Activated CD4-positive, alpha-beta memory T cell treated with anti-CD3 and anti-CD28 coated beads, Interleukin-2, amount 10 ng/mL, durations not matched to agents 7 days and 5 days (primary cell): ENCODE data around the gene ZNF605. TPM values are rescaled to one million over a fixed set of nuclear protein-coding genes. Genes with fewer than 3 reads are reported as not detected.
"Not testable (repeated sequence)": the region's sequence is repeated elsewhere in the genome, so short reads cannot be mapped to it uniquely, and the experiment has no call there.

Experiments used
- CTCF ChIA-PET: fragments of 350-600 bp; sonication (Branson Sonifier 250); formaldehyde crosslinking; loops from one replicate; lab custom pipeline; 2021; ENCODE audit warnings: antibody characterized with exemption, inconsistent platforms; lab: Charles Lee
- POLR2A ChIA-PET: fragments of 350-600 bp; sonication (Branson Sonifier 250); formaldehyde crosslinking; loops from one replicate; lab custom pipeline; 2021; ENCODE audit warnings: antibody characterized with exemption; lab: Charles Lee
- DNase-seq: peaks from one replicate; pipeline ENCODE4 v3.0.0-alpha.2; 2020
- H3K27ac Mint-ChIP-seq: one replicate; pipeline ENCODE4 v1.8.0; 2021; ENCODE audit warnings: mild to moderate bottlenecking, mixed read lengths
- H3K27me3 Mint-ChIP-seq: one replicate; pipeline ENCODE4 v1.8.0; 2021; ENCODE audit warnings: mixed read lengths
- H3K36me3 Mint-ChIP-seq: one replicate; pipeline ENCODE4 v1.8.0; 2021; ENCODE audit warnings: low read depth, mixed read lengths
- H3K4me1 Mint-ChIP-seq: one replicate; pipeline ENCODE4 v1.8.0; 2021; ENCODE audit warnings: mixed read lengths
- H3K4me3 Mint-ChIP-seq: one replicate; pipeline ENCODE4 v1.8.0; 2021; ENCODE audit warnings: mild to moderate bottlenecking, mixed read lengths
- H3K9me3 Mint-ChIP-seq: one replicate; pipeline ENCODE4 v1.8.0; 2021; ENCODE audit warnings: mixed read lengths
- total RNA-seq, 2 experiments: library from RNA; stranded (reverse); gene quantifications; one replicate each; pipeline ENCODE4 v1.2.3, GENCODE V29; 2021

ZNF605 gene
- total RNA-seq, 2 experiments from 2014 or later: 7.2 to 7.9 TPM

GRCh38 chr12:132942611-132943010, 13.5 kb downstream of the ZNF605 start:
- no peak overlapping the region for H3K27ac Mint-ChIP-seq
- peaks cover 69% of the 10 kb centered on the region for H3K36me3 Mint-ChIP-seq
- no peaks in the 10 kb centered on the region for H3K4me1 Mint-ChIP-seq
- ChIA-PET POLR2A (no interaction called here), CTCF (interaction anchor here (0.7 kb wide), 1 partner anchor 112 kb away, joined by 3 read pairs; no protein-coding TSS in a partner anchor)
- peaks cover 41% of the 10 kb centered on the region for H3K9me3 Mint-ChIP-seq
- H3K27me3 Mint-ChIP-seq: no peaks in the 10 kb centered on the region
- DNase-seq: no peak
- H3K4me3 Mint-ChIP-seq: no peak overlapping the region

GRCh38 chr12:132941336-132941954, 14.7 kb downstream of the ZNF605 start:
- H3K4me3 Mint-ChIP-seq: no peak overlapping the region
- POLR2A ChIA-PET: no interaction called here
- H3K9me3 Mint-ChIP-seq: peaks cover 50% of the 10 kb centered on the region
- H3K4me1 Mint-ChIP-seq: no peaks in the 10 kb centered on the region
- no peak overlapping the region for H3K27ac Mint-ChIP-seq
- CTCF ChIA-PET: no interaction called here
- H3K27me3 Mint-ChIP-seq: no peaks in the 10 kb centered on the region
- peaks cover 65% of the 10 kb centered on the region for H3K36me3 Mint-ChIP-seq
- no peak for DNase-seq

- no peaks in the 10 kb centered on the region for H3K27me3 Mint-ChIP-seq
- H3K36me3 Mint-ChIP-seq: peaks cover 57% of the 10 kb centered on the region
- CTCF ChIA-PET: no interaction called here
- POLR2A ChIA-PET: no interaction called here
- H3K27ac Mint-ChIP-seq: no peak overlapping the region
- H3K9me3 Mint-ChIP-seq: peaks cover 48% of the 10 kb centered on the region
- no peak overlapping the region for H3K4me3 Mint-ChIP-seq
- no peak for DNase-seq
- no peaks in the 10 kb centered on the region for H3K4me1 Mint-ChIP-seq
These were observed 15.9 kb downstream of the ZNF605 start for GRCh38 chr12:132940071-132940719.

DNA sequence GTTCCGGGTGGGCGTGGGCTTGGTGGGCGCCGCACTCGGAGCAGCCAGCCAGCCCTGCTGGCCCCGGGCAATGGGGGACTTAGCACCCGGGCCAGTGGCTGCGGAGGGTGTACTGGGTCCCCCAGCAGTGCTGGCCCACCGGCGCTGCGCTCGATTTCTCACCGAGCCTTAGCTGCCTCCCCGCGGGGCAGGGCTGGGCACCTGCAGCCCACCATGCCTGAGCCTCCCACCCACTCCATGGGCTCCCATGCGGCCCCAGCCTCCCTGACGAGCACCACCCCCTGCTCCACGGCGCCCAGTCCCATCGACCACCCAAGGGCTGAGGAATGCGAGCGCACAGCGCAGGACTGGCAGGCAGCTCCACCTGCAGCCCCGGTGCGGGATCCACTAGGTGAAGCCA, 17.3 kb downstream of the ZNF605 start:
- H3K4me1 Mint-ChIP-seq, CTCF ChIA-PET, POLR2A ChIA-PET, H3K27me3 Mint-ChIP-seq, H3K4me3 Mint-ChIP-seq, DNase-seq, H3K27ac Mint-ChIP-seq: not testable (repeated sequence)
- H3K36me3 Mint-ChIP-seq: peaks cover 44% of the 10 kb centered on the region
- peaks cover 48% of the 10 kb centered on the region for H3K9me3 Mint-ChIP-seq

DNA sequence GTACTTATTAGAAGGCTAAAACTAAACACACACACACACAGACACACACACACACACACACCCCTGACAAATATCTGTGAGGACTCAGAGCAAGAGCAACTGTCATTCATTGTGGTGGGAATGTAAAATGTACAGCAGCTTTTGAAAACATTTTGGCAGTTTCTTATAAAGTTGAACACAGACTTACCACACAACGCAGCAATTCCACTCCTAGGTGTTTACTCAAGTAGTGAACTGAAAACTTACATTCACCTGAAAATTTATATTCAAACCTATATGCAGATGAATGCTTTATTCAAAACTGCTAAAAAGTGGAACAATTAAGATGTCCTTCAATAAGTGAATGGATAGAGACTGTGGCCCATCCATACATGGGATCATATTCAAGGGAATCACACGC, 18.6 kb downstream of the ZNF605 start:
- Mint-ChIP-seq H3K36me3 (peaks cover 40% of the 10 kb centered on the region), H3K4me1 (no peaks in the 10 kb centered on the region), H3K9me3 (peaks cover 53% of the 10 kb centered on the region), H3K27me3 (no peaks in the 10 kb centered on the region), H3K27ac (no peak overlapping the region), H3K4me3 (no peak overlapping the region)
- CTCF ChIA-PET: no interaction called here
- POLR2A ChIA-PET: no interaction called here
- DNase-seq: no peak

DNA sequence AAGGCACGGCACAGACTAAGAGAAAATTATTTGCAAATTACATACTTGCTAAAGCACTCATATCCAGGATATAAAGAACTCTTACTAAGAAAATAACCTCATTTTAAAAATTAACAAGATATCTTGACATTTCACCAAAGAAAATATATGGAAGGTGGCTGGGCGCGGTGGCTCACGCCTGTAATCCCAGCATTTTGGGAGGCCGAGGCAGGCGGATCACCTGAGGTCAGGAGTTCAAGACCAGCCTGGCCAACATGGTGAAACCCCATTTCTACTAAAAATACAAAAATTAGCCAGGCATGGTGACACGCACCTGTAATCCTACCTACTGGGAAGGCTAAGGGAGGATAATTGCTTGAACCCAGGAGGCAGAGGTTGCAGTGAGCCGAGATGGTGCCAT, 19.2 kb downstream of the ZNF605 start:
- H3K4me1 Mint-ChIP-seq, CTCF ChIA-PET, POLR2A ChIA-PET, H3K27me3 Mint-ChIP-seq, H3K4me3 Mint-ChIP-seq, H3K27ac Mint-ChIP-seq, DNase-seq: not testable (repeated sequence)
- peaks cover 55% of the 10 kb centered on the region for H3K9me3 Mint-ChIP-seq
- H3K36me3 Mint-ChIP-seq: peaks cover 34% of the 10 kb centered on the region

DNA sequence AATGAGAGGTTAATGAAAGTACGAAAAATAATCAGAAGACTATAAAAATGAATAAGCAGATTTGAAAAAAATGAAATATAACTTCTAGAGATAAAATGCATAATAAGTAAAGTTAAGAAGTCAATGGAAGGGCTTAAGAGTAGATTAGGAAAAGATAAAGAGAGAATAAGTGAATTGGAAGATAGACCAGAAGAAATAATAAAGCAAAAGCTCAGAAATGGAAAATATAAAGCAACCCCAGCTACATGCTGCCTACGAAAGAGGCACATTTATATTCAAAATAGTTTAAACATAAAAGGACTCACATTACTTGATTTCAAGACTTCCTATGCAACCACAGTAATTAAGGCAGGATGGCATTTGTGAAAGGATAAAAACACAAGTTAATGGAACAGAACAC, 19.9 kb downstream of the ZNF605 start:
- no peaks in the 10 kb centered on the region for H3K27me3 Mint-ChIP-seq
- POLR2A ChIA-PET: no interaction called here
- CTCF ChIA-PET: no interaction called here
- H3K27ac Mint-ChIP-seq: no peak overlapping the region
- H3K36me3 Mint-ChIP-seq: peaks cover 31% of the 10 kb centered on the region
- no peak for DNase-seq
- no peaks in the 10 kb centered on the region for H3K4me1 Mint-ChIP-seq
- no peak overlapping the region for H3K4me3 Mint-ChIP-seq
- peaks cover 54% of the 10 kb centered on the region for H3K9me3 Mint-ChIP-seq

- no peaks in the 10 kb centered on the region for H3K4me1 Mint-ChIP-seq
- ChIA-PET POLR2A (no interaction called here), CTCF (no interaction called here)
- peaks cover 74% of the 10 kb centered on the region for H3K9me3 Mint-ChIP-seq
- no peak overlapping the region for H3K27ac Mint-ChIP-seq
- H3K4me3 Mint-ChIP-seq: no peak overlapping the region
- H3K36me3 Mint-ChIP-seq: peaks cover 57% of the 10 kb centered on the region
- no peaks in the 10 kb centered on the region for H3K27me3 Mint-ChIP-seq
- no peak for DNase-seq
These were observed 29.7 kb downstream of the ZNF605 start for GRCh38 chr12:132926415-132926833.

DNA sequence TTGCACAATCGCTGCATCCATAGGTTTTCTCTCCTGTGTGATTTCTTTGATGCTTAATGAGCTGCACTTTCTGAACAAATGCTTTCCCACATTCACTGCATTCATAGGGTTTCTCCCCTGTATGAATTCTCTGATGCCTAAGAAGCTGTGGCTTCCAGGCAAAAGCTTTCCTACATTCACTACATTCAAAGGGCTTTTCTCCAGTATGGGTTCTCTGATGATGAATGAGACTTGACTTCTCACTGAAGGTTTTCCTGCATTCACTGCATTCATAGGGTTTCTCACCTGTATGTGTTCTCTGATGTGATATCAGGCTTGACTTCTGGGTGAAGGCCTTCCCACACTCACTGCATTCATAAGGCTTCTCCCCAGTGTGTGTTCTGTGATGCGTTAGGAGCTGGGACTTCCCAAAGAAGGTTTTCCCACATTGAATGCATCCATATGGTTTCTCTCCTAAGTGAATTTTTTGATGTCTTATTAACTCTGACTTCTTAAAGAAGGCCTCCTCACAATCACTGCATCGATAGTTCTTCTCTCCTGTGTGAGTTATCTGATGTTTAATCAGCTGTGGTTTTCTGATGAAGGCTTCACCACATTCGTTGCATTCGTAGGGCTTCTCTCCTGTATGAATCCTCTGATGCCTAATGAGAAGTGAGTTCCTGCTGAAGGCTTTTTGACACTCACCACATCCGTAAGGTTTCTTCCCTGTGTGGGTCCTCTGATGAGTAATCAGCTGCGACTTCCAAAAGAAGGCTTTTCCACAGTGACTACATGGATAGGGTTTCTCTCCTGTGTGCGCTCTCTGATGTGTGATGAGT, 30.3 kb downstream of the ZNF605 start:
- CTCF ChIA-PET: interaction anchor here (1.3 kb wide), 1 partner anchor 21 kb away, joined by 4 read pairs; no protein-coding TSS in a partner anchor
- Mint-ChIP-seq H3K4me1 (no peaks in the 10 kb centered on the region), H3K9me3 (peaks cover 75% of the 10 kb centered on the region), H3K27me3 (no peaks in the 10 kb centered on the region), H3K27ac (no peak overlapping the region), H3K36me3 (peaks cover 58% of the 10 kb centered on the region), H3K4me3 (no peak overlapping the region)
- POLR2A ChIA-PET: no interaction called here
- no peak for DNase-seq

DNA sequence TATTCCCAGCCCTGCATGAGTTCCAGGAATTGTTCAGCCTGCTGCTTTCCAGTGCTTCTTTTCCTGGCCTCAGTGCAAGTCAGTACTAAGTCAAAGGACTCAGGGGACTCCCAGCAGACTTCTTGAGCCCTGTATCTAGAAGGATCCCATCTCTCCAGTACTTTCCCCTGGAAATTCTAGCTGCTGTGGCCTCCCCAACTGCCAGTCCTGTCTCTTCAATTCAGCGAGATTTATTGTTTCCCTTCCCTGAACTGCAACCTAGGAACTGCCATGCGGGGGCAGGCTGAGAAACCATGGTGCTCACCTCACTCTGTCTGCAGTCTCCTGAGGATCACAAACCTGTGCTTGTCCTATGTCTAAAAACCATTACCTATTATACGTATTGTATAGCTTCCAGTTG, 31.8 kb downstream of the ZNF605 start:
- ChIA-PET CTCF (no interaction called here), POLR2A (no interaction called here)
- peaks cover 51% of the 10 kb centered on the region for H3K36me3 Mint-ChIP-seq
- DNase-seq: no peak
- no peaks in the 10 kb centered on the region for H3K27me3 Mint-ChIP-seq
- no peaks in the 10 kb centered on the region for H3K4me1 Mint-ChIP-seq
- H3K4me3 Mint-ChIP-seq: no peak overlapping the region
- H3K27ac Mint-ChIP-seq: no peak overlapping the region
- peaks cover 67% of the 10 kb centered on the region for H3K9me3 Mint-ChIP-seq

GRCh38 chr12:132923356-132923909, 32.7 kb downstream of the ZNF605 start:
- POLR2A ChIA-PET: no interaction called here
- DNase-seq: no peak
- CTCF ChIA-PET: no interaction called here
- Mint-ChIP-seq H3K4me1 (no peaks in the 10 kb centered on the region), H3K9me3 (peaks cover 68% of the 10 kb centered on the region), H3K27ac (no peak overlapping the region), H3K36me3 (peaks cover 45% of the 10 kb centered on the region), H3K27me3 (no peaks in the 10 kb centered on the region), H3K4me3 (no peak overlapping the region)

DNA sequence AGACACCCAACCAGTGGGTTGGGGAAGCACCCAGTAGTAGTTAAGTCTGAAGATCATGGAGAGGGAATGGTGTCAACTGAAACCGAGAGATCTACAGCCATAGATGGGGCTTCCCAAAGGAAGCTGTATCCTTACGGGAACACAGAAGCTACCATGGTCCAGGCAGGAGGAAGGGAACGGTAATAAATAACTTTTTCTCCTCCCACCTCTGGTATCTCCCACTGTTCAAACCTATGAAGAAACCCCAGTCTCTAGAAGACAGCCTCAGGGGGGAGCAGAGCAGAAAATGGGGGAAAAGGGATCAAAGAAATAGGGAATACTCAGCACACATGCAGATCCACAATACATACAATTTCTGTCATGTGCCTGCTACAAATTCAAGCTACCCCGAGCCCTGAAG, 33.4 kb downstream of the ZNF605 start:
- Mint-ChIP-seq H3K27ac (no peak overlapping the region), H3K9me3 (peaks cover 73% of the 10 kb centered on the region), H3K36me3 (peaks cover 50% of the 10 kb centered on the region), H3K4me1 (no peaks in the 10 kb centered on the region), H3K4me3 (no peak overlapping the region), H3K27me3 (no peaks in the 10 kb centered on the region)
- POLR2A ChIA-PET: no interaction called here
- DNase-seq: no peak
- CTCF ChIA-PET: no interaction called here

GRCh38 chr12:132921685-132922084, 34.4 kb downstream of the ZNF605 start:
- Mint-ChIP-seq H3K4me1 (no peaks in the 10 kb centered on the region), H3K27me3 (no peaks in the 10 kb centered on the region), H3K36me3 (peaks cover 46% of the 10 kb centered on the region), H3K4me3 (no peak overlapping the region), H3K27ac (no peak overlapping the region), H3K9me3 (peaks cover 70% of the 10 kb centered on the region)
- ChIA-PET POLR2A (no interaction called here), CTCF (interaction anchor here (0.8 kb wide), 1 partner anchor 9 kb away, joined by 3 read pairs; no protein-coding TSS in a partner anchor)
- DNase-seq: no peak
